NCI-H2196 treated with DMSO at 0.1 percent for 48 hours (cell line): ENCODE results near the gene CAMSAP1.

Source experiments
- DNase-seq: peaks from one replicate; lab custom pipeline; 2025; ENCODE audit not compliant: unreplicated experiment; lab: John Stamatoyannopoulos, UW

Gene CAMSAP1

GRCh38 chr9:135815413-135815812 lies 91.9 kb downstream of the CAMSAP1 start:
- DNase-seq: no peak

- DNase-seq: no peak
These were observed 92.8 kb downstream of the CAMSAP1 start for GRCh38 chr9:135814421-135815095.

- DNase-seq: no peak
These were observed 93.6 kb downstream of the CAMSAP1 start for GRCh38 chr9:135813671-135814290.

- no peak for DNase-seq
These were observed 94.4 kb downstream of the CAMSAP1 start for GRCh38 chr9:135812961-135813360.

GRCh38 chr9:135811801-135812200 lies 95.5 kb downstream of the CAMSAP1 start:
- peak; percentile 15 for DNase-seq

GRCh38 chr9:135810806-135811575 lies 96.4 kb downstream of the CAMSAP1 start:
- DNase-seq: no peak

GRCh38 chr9:135809166-135809565 lies 98.2 kb downstream of the CAMSAP1 start:
- DNase-seq: no peak

- no peak for DNase-seq
These were observed 101.8 kb downstream of the CAMSAP1 start for GRCh38 chr9:135805422-135806022.

GRCh38 chr9:135804581-135805421 lies 102.5 kb downstream of the CAMSAP1 start:
- no peak for DNase-seq

GRCh38 chr9:135803441-135803840 lies 103.9 kb downstream of the CAMSAP1 start:
- DNase-seq: no peak

- no peak for DNase-seq
These were observed 104.4 kb downstream of the CAMSAP1 start for GRCh38 chr9:135802876-135803419.

GRCh38 chr9:135801070-135801469 lies 106.3 kb downstream of the CAMSAP1 start:
- DNase-seq: no peak

- no peak for DNase-seq
These were observed 108.1 kb downstream of the CAMSAP1 start for GRCh38 chr9:135799261-135799660.

GRCh38 chr9:135798263-135798585 lies 109.1 kb downstream of the CAMSAP1 start:
- no peak for DNase-seq

- DNase-seq: peak; percentile 13
These were observed 109.7 kb downstream of the CAMSAP1 start for GRCh38 chr9:135797507-135798262.

- DNase-seq: no peak
These were observed 110.4 kb downstream of the CAMSAP1 start for GRCh38 chr9:135796784-135797485.

GRCh38 chr9:135795391-135795790 lies 112.0 kb downstream of the CAMSAP1 start:
- no peak for DNase-seq

GRCh38 chr9:135794361-135794885 lies 112.9 kb downstream of the CAMSAP1 start:
- no peak for DNase-seq

- DNase-seq: no peak
These were observed 113.3 kb downstream of the CAMSAP1 start for GRCh38 chr9:135794057-135794335.
